Mucosa of gallbladder (tissue), 1 donor: ENCODE results near the gene SMCR8. TPM values are rescaled to one million over a fixed set of nuclear protein-coding genes. Genes with fewer than 3 reads are reported as not detected.
"Not testable (repeated sequence)": the region's sequence is repeated elsewhere in the genome, so short reads cannot be mapped to it uniquely, and the experiment has no call there.

Experiments used
- DNase-seq: peaks from one replicate; pipeline ENCODE4 v3.0.0-alpha.2; 2020; ENCODE audit warnings: low spot score
- total RNA-seq: library from RNA; stranded (reverse); gene quantifications from one replicate; pipeline ENCODE4 v1.2.1, GENCODE V29; 2021
- donor health status: DM: no; HTN: no; CAD: no.

The SMCR8 gene
- total RNA-seq = 19.4 TPM

DNA sequence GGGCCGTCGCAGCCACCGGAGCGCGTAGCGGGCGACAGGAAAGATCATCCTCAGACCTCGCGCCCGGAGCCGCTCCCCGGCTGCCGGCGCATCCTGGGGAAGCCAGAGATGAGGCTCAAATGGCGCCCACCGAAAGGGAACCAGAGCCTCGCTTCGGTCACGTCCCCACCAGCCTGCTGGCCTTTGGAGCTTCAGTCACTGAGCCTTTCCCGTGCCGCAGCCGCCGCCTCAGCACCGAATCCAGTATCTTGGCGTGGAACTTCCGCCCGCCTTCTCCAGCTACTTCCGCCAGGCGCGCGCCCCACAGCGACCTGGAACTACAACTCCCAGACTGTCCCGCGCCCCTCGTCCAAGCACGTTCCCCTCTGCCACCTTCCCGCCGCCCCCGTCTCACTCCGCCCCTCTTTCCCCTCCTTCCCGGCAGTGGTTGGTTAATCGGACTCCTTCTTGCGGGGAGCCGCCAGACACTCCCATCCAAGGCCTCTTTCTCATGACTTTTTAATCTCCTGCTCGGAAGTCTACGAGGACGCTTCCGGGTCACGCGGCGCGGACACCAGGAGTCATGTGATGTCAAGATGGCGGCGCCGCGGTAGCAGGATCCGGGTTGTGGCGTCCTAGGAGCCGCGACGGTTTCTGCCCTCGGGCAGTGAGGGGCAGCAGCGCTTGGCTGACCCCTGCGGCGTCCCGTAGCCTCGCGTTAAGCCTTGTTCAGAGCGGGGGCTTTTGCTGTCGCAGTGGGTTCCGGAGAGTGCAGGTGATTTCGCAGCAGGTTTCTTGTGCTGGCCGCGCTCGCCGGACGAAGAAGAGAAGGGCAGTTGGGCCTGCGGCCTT is at the start of gene SMCR8, which contains the start of gene TOP3A:
TSS of gene SMCR8 (plus strand) at position 563 of the 831 bp plus-strand sequence. CDS start 497 bp downstream, outside the sequence.
TSS of gene TOP3A (minus strand) at position 264 of the 831 bp plus-strand sequence. CDS start at position 48, 216 bp downstream.
- peak; percentile 98 for DNase-seq

DNA sequence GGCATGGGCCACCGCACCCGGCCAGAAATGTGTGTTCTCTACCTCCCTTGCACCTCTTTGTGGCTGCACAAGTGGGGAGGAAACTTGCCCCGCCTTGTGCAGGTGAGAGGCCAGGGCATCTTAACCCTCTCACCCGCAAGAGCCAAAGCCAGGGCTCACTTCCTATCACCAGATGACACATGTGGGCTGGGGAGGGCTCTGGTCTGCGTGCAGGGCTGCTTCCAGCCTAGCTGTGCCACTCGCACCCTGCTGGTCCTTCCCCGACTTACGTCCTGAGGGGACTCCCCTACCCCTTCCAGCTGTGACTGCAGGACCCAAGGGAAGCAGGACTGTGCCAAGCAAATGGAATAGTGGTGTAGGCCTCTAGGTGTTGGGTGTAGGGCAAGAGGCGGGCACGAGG is 47.7 kb upstream of the SMCR8 start:
- no peak for DNase-seq

DNA sequence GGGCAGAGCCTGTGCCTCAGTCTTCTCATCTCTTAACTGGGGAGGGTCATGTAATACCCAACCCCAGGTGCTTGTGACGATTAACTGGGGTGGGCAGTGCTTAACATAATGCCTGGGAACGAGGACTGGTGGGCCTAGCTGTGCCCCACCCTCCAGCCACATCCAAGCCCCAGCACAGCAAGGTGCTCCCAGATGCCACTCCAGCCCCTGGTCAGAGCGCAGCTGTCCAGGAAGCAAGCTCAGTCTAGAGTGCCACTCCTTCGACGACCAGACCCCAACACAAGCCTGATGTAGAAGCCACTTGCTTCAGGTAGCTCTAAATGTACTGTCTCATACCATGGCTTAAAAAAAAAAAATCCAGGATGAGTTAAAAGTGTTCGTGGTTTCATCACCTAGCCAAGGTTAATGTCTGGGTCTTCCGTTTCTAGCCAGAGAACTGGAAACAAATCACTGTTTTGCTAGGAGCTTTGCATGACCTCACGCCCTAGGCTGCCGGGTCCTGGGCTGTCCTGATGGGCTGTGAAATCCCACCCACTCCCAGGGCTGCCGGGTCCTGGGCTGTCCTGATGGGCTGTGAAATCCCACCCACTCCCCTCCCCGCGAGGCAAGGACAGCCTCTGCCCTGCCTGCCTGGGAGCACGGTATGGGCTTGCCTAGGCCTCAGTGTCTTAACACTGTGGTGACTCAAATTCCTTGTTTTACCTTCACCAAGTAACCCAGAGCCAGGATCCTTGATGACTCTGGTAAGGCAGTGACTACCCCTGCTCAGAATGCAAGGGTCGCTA is 47.0 kb upstream of the SMCR8 start:
- no peak for DNase-seq

DNA sequence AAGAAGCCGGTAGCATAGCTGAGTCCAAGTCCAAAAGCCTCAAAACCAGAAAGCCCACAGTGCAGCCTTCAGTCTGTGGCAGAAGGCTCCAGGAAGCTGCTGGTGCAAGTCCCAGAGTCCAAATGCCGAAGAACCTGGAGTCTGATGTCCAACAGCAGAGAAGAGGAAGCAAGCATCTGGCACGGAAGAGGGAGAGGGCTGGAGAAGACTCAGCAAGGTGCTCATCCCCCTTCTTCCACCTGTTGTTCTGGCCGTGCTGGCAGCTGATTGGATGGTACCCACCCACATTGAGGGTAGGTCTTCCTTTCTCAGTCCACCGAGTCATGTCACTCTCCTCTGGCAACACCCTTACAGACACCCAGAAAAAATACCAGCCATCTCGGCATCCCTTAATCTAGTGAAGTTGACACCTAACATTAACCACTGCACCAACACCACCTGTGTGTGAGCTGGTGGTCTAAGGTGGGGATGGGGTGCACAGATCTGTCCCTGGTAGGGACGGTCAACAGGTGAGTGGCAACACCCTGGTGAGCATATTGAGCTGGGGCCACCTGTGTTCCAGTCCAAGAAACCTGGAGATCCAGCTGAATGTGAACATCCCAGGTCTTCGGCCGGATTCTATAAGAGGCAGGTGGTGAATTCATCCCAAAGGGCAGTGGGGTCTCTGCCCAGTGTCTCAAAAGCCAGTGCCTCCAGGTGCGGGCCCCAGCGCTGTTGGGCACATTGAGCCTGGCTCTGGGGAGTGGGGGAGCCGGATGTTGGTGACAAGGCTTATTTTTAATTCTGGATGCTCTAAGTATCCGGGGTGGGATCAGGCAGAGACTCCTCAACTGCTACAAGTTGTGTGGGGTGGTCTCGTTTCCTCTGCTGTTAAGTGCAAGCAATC is 44.8 kb upstream of the SMCR8 start:
- no peak for DNase-seq

DNA sequence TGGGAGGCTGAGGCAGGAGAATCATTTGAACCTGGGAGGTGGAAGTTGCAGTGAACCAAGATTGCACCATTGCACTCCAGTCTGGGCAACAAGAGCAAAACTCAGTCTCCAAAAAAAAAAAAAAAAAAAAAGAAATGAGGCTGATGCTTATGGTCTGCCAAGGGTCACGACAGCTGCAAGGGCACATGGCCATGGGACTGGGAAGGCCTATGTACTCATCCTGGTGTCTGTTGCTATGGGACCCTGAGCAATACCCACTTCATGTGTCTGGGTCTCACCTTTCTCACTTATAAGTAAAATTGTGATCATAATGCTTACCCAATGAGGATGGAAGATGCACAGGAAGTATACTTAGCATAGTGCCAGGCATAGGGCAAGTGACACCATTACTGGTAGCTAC is 38.0 kb upstream of the SMCR8 start:
- DNase-seq = no peak

GRCh38 chr17:18278867-18279266 is 36.2 kb upstream of the SMCR8 start:
- DNase-seq = no peak

DNA sequence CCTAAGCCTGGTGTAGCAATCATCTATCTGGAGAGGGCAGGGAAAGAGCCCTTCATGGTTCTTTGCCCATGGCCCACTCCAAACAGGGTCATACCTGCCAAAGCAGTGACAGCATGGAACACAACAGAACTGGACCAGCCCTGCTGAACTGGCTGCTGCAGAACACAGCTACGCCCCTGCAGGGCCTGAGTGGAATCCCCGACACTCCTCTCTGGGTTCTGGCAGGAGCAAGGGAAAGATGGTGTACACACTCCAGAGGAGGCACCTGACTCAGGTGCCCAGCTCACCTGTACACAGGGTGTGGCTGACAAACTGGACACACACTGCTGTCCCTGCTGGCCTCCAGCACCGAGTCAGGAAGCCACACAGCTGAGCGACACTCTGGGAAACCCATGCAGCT is 34.8 kb upstream of the SMCR8 start:
- no peak for DNase-seq

DNA sequence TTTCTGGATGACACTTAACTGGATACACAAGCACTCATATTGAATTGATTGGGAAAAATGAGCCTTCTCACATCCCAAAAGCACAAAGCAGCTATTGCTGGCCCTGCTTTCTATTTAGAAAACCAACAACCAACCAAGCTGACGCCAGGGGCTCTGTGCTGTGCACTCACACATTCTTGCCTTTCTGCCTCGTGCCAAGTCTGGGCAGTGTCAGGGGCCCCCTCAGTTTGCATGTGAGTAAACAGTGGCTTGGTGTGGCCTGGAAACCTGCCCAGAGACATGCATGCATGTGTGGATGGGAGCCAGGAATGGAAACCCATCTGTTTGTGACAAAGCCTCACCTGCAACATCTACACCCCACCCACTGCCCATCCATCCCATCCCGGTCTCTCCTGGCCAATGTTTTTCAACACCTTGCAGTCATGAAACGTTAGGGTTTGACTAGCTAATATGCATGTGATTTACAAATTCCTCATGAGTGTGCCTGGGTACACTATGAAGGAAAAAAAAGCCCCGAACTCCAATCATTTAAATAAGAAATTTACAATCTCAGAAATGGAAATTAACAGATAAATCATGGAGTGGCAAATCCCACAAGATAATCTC is 34.2 kb upstream of the SMCR8 start:
- DNase-seq = no peak

GRCh38 chr17:18281788-18282187 is 33.3 kb upstream of the SMCR8 start:
- no peak for DNase-seq

GRCh38 chr17:18285296-18285695 is 29.8 kb upstream of the SMCR8 start:
- no peak for DNase-seq

DNA sequence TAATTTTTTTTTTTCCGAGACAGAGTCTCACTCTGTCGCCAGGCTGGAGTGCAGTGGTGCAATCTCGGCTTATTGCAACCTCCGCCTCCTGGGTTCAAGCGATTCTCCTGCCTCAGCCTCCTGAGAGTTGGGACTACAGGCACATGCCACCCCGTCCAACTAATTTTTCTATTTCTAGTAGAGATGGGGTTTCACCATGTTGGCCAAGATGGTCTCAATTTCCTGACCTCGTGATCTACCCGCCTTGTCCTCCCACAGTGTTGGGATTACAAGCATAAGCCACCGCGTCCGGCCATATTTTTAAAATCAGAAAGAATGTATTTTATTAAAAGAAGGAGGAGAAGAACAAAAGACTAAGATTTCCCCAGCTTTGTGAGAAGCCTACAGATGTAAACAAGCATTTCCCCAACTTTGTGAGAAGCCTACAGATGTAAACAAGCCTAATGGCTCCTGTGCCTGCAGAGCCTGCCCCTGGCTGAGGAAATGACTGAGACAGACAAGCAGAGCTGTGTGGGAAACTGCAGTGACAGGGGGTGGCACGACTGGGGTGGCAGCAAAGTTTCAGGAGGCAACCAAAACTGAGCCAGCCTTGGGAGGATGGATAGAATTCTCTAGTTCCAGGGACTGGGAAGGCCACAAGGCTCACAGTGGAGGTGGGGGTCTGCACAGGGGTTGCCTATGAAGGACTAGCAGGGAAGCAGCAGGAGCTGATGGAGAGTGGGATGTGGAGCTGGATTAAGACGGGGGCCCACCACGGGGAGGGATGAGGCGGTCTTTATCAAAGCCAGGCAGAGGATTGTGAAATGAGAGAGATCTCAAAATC is 23.2 kb upstream of the SMCR8 start:
- DNase-seq = no peak

- DNase-seq = not testable (repeated sequence)
These were observed 17.0 kb upstream of the SMCR8 start for GRCh38 chr17:18298061-18298460.

GRCh38 chr17:18300725-18301480 is 14.2 kb upstream of the SMCR8 start:
- DNase-seq = no peak

DNA sequence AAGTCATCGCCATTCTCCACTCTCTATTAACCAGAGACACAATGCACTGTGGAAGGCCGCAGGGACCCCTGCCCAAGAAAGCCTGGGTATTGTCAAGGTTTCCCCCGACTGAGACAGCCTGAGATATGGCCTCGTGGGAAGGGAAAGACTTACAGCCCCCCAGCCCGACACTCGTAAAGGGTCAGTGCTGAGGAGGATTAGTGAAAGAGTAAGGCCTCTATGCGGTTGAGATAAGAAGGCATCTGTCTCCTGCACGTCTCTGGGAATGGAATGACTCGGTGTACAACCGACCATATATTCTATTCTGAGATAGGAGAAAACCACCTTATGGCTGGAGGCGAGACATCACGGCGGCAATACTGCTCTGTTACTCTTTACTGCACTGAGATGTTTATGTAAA is 11.9 kb upstream of the SMCR8 start:
- not testable (repeated sequence) for DNase-seq

GRCh38 chr17:18309202-18309601 is 5.9 kb upstream of the SMCR8 start:
- no peak for DNase-seq

DNA sequence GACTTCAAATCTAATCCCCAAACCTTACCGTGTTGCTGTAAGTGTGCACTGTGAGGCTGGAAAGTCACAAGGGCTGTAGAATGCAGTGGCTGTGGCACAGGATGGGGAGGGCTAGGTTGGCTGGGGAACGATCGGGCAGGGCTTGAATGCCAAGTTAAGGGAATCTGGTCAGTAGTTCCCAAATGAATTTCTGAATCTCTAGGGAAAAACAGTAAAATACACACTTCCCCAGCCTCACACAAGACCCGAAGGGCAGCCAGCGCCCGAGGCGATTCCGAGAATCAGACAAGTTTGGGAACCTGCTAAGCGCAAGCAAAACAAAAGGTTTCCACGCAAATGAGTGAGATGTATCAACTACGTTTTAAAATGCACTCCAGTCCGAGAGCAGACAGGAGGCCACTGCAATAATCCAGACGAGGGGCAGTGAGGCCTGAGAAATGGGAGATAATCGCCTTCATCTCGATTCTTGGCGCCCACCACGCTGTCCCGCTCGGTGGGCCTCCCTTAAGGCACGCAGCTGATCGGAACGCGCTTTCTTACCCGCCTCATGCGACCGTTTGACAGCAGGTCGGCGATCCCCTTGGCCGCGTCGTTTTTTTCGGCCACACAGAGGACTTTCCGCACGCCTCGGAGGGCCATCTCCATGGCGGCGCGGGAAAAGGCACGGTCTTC is 898 bp upstream of the SMCR8 start:
- DNase-seq = no peak

DNA sequence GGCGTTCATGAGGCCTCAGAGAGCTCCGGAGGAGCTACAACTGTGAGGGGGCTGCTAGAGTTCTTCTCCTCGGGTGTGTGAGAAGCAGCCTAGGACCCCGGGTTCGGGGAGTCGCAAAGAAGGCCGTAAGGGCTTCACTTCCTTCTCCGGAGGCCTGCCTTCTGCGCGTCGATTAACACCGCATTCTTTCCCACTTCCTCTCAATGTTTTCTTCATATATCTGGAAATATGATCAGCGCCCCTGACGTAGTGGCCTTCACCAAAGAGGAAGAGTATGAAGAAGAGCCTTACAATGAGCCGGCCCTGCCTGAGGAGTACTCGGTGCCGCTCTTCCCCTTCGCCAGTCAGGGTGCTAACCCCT is 449 bp downstream of the SMCR8 start:
- DNase-seq = peak; percentile 14

- no peak for DNase-seq
These were observed 868 bp downstream of the SMCR8 start for GRCh38 chr17:18315961-18316360.

- no peak for DNase-seq
These were observed 3.0 kb downstream of the SMCR8 start for GRCh38 chr17:18318117-18318516.
